IMR-90 (cell line): ENCODE data around the gene LRCOL1. TPM values are rescaled to one million over a fixed set of nuclear protein-coding genes. Genes with fewer than 3 reads are reported as not detected.
A peak's percentile ranks its signal among the peaks of the same experiment; 100 is the strongest.

Experiments used
- ATAC-seq: fragments of 200-7000 bp; cut with Tn5 transposase; 2 replicates; pipeline ENCODE4 v1.9.1; 2020; ENCODE audit warnings: low read depth, mild to moderate bottlenecking, moderate library complexity
- BruUV-seq: library from RNA; stranded (reverse); fragments of 400-500 nt; replicated peaks from 2 replicates; lab custom pipeline; 2021; lab: Mats Ljungman, UMichigan
- CTCF ChIA-PET: fragments of 300-600 bp; formaldehyde crosslinking; extraction: SDS; loops from one replicate; lab custom pipeline; 2021; ENCODE audit warnings: antibody characterized with exemption; lab: Yijun Ruan, JAX
- POLR2A ChIA-PET: fragments of 300-600 bp; sonication (Branson Sonifier 250); formaldehyde crosslinking; loops from one replicate; lab custom pipeline; 2022; ENCODE audit warnings: antibody characterized with exemption; ENCODE audit not compliant: unreplicated experiment; lab: Charles Lee
- DNase-seq: peaks from one replicate; pipeline ENCODE4 v3.0.0; 2013
- H2AFZ ChIP-seq: replicated peaks from 2 replicates; pipeline ENCODE3; 2013; ENCODE audit warnings: low read length, mild to moderate bottlenecking; ENCODE audit not compliant: poor library complexity
- H2AK5ac ChIP-seq: 2 replicates; pipeline ENCODE4 v1.6.1; 2013; ENCODE audit warnings: low read depth, low read length, inconsistent platforms
- H2AK9ac ChIP-seq: replicated peaks from 2 replicates; pipeline ENCODE3; 2013; ENCODE audit warnings: mild to moderate bottlenecking, low read depth, low read length, moderate library complexity; ENCODE audit not compliant: poor library complexity
- H2BK120ac ChIP-seq: 2 replicates; pipeline ENCODE4 v1.6.1; 2013; ENCODE audit warnings: low read depth, low read length, inconsistent platforms
- H2BK15ac ChIP-seq: 3 replicates; pipeline ENCODE4 v1.6.1; 2013; ENCODE audit warnings: low read depth, low read length, inconsistent platforms
- H2BK20ac ChIP-seq: 2 replicates; pipeline ENCODE4 v1.6.1; 2013; ENCODE audit warnings: low read depth, mild to moderate bottlenecking, inconsistent platforms, low read length, moderate library complexity
- H2BK5ac ChIP-seq: 2 replicates; pipeline ENCODE4 v1.6.1; 2013; ENCODE audit warnings: mild to moderate bottlenecking, low read depth, low read length, inconsistent platforms; ENCODE audit not compliant: poor library complexity, severe bottlenecking
- H3K14ac ChIP-seq: replicated peaks from 2 replicates; pipeline ENCODE4 v1.6.1; 2013; ENCODE audit warnings: low read depth, low read length, inconsistent platforms
- H3K18ac ChIP-seq: 2 replicates; pipeline ENCODE4 v1.6.1; 2013; ENCODE audit warnings: low read depth, low read length, control low read depth
- H3K23ac ChIP-seq: 2 replicates; pipeline ENCODE4 v1.6.1; 2013; ENCODE audit warnings: low read depth, low read length, inconsistent platforms
- H3K27ac ChIP-seq: 2 replicates; pipeline ENCODE4 v1.5.1; 2013; ENCODE audit warnings: mild to moderate bottlenecking, control low read depth, low read length; ENCODE audit not compliant: insufficient read depth
- H3K27me3 ChIP-seq: 2 replicates; pipeline ENCODE4 v1.6.1; 2013; ENCODE audit warnings: low read length; ENCODE audit not compliant: control insufficient read depth, insufficient read depth
- H3K36me3 ChIP-seq: 2 replicates; pipeline ENCODE4 v1.6.1; 2013; ENCODE audit warnings: low read length, mixed read lengths; ENCODE audit not compliant: control insufficient read depth, insufficient read depth
- H3K4ac ChIP-seq: 2 replicates; pipeline ENCODE4 v1.6.1; 2013; ENCODE audit warnings: low read depth, low read length, inconsistent platforms
- H3K4me1 ChIP-seq: 2 replicates; pipeline ENCODE4 v1.6.1; 2013; ENCODE audit warnings: low read length, mixed read lengths; ENCODE audit not compliant: control insufficient read depth, insufficient read depth
- H3K4me2 ChIP-seq: 2 replicates; pipeline ENCODE4 v1.6.1; 2013; ENCODE audit warnings: low read depth, mild to moderate bottlenecking, control low read depth, low read length, moderate library complexity
- H3K4me3 ChIP-seq: 2 replicates; pipeline ENCODE4 v1.5.1; 2013; ENCODE audit warnings: low read depth, mild to moderate bottlenecking, control low read depth, low read length, moderate library complexity; ENCODE audit not compliant: insufficient read depth
- H3K56ac ChIP-seq: 2 replicates; pipeline ENCODE4 v1.6.1; 2013; ENCODE audit warnings: low read length, inconsistent platforms; ENCODE audit not compliant: insufficient read depth; ENCODE audit errors: extremely low read depth
- H3K79me1 ChIP-seq, 2 experiments: 2 replicates each; pipeline ENCODE4 v1.6.1; 2013; ENCODE audit warnings: low read length in 2 of 2, inconsistent platforms in 1 of 2, low read depth in 1 of 2
- H3K9ac ChIP-seq: 2 replicates; pipeline ENCODE4 v1.6.1; 2013; ENCODE audit warnings: low read depth, low read length, control low read depth
- H3K9me1 ChIP-seq: 2 replicates; pipeline ENCODE4 v1.6.1; 2013; ENCODE audit warnings: low read length, inconsistent platforms; ENCODE audit not compliant: insufficient read depth
- H3K9me3 ChIP-seq: 2 replicates; pipeline ENCODE4 v1.6.1; 2013; ENCODE audit warnings: low read length; ENCODE audit not compliant: control insufficient read depth, insufficient read depth
- H4K20me1 ChIP-seq: 2 replicates; pipeline ENCODE4 v1.6.1; 2013; ENCODE audit warnings: low read length, inconsistent platforms; ENCODE audit not compliant: insufficient read depth
- H4K5ac ChIP-seq: 2 replicates; pipeline ENCODE4 v1.6.1; 2013; ENCODE audit warnings: mild to moderate bottlenecking, low read depth, low read length, control low read depth
- H4K8ac ChIP-seq, 2 experiments: 2 replicates each; pipeline ENCODE4 v1.6.1; 2013; ENCODE audit warnings: low read depth in 2 of 2, low read length in 2 of 2, control low read depth in 1 of 2, inconsistent platforms in 1 of 2
- H4K91ac ChIP-seq: 2 replicates; pipeline ENCODE4 v1.6.1; 2013; ENCODE audit warnings: low read depth, low read length, inconsistent platforms; ENCODE audit not compliant: insufficient read depth
- BHLHE40 ChIP-seq: fragments of 150-350 bp; IDR thresholded peaks from 2 replicates; pipeline ENCODE4 v1.6.1; 2016; ENCODE audit warnings: mild to moderate bottlenecking, low read depth, low read length
- ELK1 ChIP-seq: fragments of 150-350 bp; IDR thresholded peaks from 2 replicates; pipeline ENCODE4 v1.6.1; 2016; ENCODE audit warnings: low read depth, mild to moderate bottlenecking, low read length, moderate library complexity, borderline replicate concordance
- MAFK ChIP-seq: IDR thresholded peaks from 2 replicates; pipeline ENCODE4 v1.6.1; 2012; ENCODE audit warnings: low read depth, low read length, improper control_type of control experiment
- RAD21 ChIP-seq: IDR thresholded peaks from 2 replicates; pipeline ENCODE4 v1.6.1; 2012; ENCODE audit warnings: low read length, improper control_type of control experiment
- RFX5 ChIP-seq: IDR thresholded peaks from 2 replicates; pipeline ENCODE4 v1.8.0; 2012; ENCODE audit warnings: low read depth, mild to moderate bottlenecking, low read length, moderate library complexity
- SMC3 ChIP-seq: fragments of 150-350 bp; IDR thresholded peaks from 2 replicates; pipeline ENCODE4 v1.6.1; 2016; ENCODE audit warnings: low read depth, mild to moderate bottlenecking, antibody characterized with exemption, low read length, moderate library complexity
- USF2 ChIP-seq: fragments of 150-350 bp; IDR thresholded peaks from 2 replicates; pipeline ENCODE4 v1.6.1; 2017; ENCODE audit warnings: mild to moderate bottlenecking, antibody characterized with exemption, low read length, low read depth
- WGBS, 2 experiments: methylation state at CpG; one replicate each; pipeline versions ENCODE4 v1.1.5 to v1.1.7; 2013; ENCODE audit warnings: missing lambda C conversion rate in 2 of 2; ENCODE audit not compliant: insufficient read length in 1 of 2; ENCODE audit errors: extremely low coverage in 2 of 2; 5-methylcytosine and 5-hydroxymethylcytosine counted together
- dilution Hi-C: fragments of 300-500 bp; cut with HindIII; formaldehyde crosslinking; loops from one replicate; pipeline ENCODE4 v1.14.3; 2018; ENCODE audit warnings: low sequenced_read_pairs; ENCODE audit not compliant: unreplicated experiment
- in situ Hi-C: fragments of 300-500 bp; cut with MboI; formaldehyde crosslinking; loops from 3 replicates; pipeline ENCODE4 v1.14.3; 2019; ENCODE audit warnings: low sequenced_read_pairs, inconsistent platforms, mixed read lengths
- intact Hi-C: fragments of 100-400 bp; cut with micrococcal nuclease; formaldehyde crosslinking; loops from 2 replicates; pipeline ENCODE4 v1.10.0; 2022
- polyA plus RNA-seq, 3 experiments: library from polyadenylated mRNA; depleted of rRNA; stranded (reverse); fragments of >200 nt; gene quantifications; 2 replicates each; pipeline ENCODE4 v1.2.3, GENCODE V29; 2012; ENCODE audit warnings: low replicate concordance in 1 of 3
- total RNA-seq: library from RNA; depleted of rRNA; stranded (reverse); fragments of >200 nt; gene quantifications from 2 replicates; pipeline ENCODE4 v1.2.3, GENCODE V29; 2012

The LRCOL1 gene
- total and polyA plus RNA-seq, 2 of the 4 experiments (the other 2 are of a cell fraction) = 1.0 TPM; not detected in 1

- H4K20me1 ChIP-seq = peaks cover 4% of the 10 kb centered on the region; the same call in 1 of the 2 replicates
- no peak for ATAC-seq
- dilution Hi-C loops (no loop called here), intact Hi-C loops (no loop called here), in situ Hi-C loops (no loop called here)
- peaks cover 0 to 5% of the 10 kb centered on the region in 2 experiments; a peak in 1 of 4 replicates for H3K79me1 ChIP-seq
- no peak overlapping the region for H3K27ac ChIP-seq
- BruUV-seq = no TSS peak
- no peak for DNase-seq
- no peaks in the 10 kb centered on the region for H3K36me3 ChIP-seq
- H2BK120ac ChIP-seq = no peak overlapping the region
- no peak overlapping the region for H3K56ac ChIP-seq
- no peak overlapping the region for H3K14ac ChIP-seq
- TF ChIP-seq ELK1 = no peak
- TF ChIP-seq BHLHE40 = no peak
- TF ChIP-seq USF2 = no peak
- TF ChIP-seq MAFK = no peak
- TF ChIP-seq RFX5 = no peak
- no peak for TF ChIP-seq SMC3
- TF ChIP-seq RAD21 = no peak
- no peaks in the 10 kb centered on the region for H3K9me3 ChIP-seq
- no peaks in the 10 kb centered on the region for H3K27me3 ChIP-seq
- H2AK9ac ChIP-seq = no peak overlapping the region
- H2BK20ac ChIP-seq = no peak overlapping the region
- H4K8ac ChIP-seq = no peak overlapping the region
- H4K91ac ChIP-seq = no peak overlapping the region
- H3K23ac ChIP-seq = no peak overlapping the region
- no peak overlapping the region for H3K4ac ChIP-seq
- no peaks in the 10 kb centered on the region; the same call in 1 of the 2 replicates for H3K4me1 ChIP-seq
- H3K4me2 ChIP-seq = no peak overlapping the region
- no peaks in the 10 kb centered on the region for H3K9me1 ChIP-seq
- ChIA-PET POLR2A (no interaction called here), CTCF (no interaction called here)
- no peak overlapping the region for H3K4me3 ChIP-seq
- H2AFZ ChIP-seq = peak overlapping the region; percentile 11
- H4K5ac ChIP-seq = no peak overlapping the region
- no peak overlapping the region for H2BK15ac ChIP-seq
- 100% methylated on average over 4 of the region's 16 CpGs; no CpG with 5 or more reads in 1 of the 2 experiments for WGBS, 2 experiments
- no peak overlapping the region for H3K9ac ChIP-seq
- no peak overlapping the region for H3K18ac ChIP-seq
- H2AK5ac ChIP-seq = no peak overlapping the region
- no peak overlapping the region for H2BK5ac ChIP-seq
Observed at GRCh38 chr12:132556216-132556615, 54.2 kb downstream of the LRCOL1 start.
